NCI-H2171 (cell line): ENCODE results near the gene ZC3H4.

ENCODE experiments used
- DNase-seq: peaks from one replicate; lab custom pipeline; 2025; lab: John Stamatoyannopoulos, UW

The ZC3H4 gene

GRCh38 chr19:47133021-47133471 is 19.5 kb upstream of the ZC3H4 start:
- DNase-seq: no peak

GRCh38 chr19:47132194-47132852 is 18.7 kb upstream of the ZC3H4 start:
- DNase-seq: no peak

GRCh38 chr19:47130589-47131227 is 17.1 kb upstream of the ZC3H4 start, which contains the start of gene SAE1:
Gene SAE1 (plus strand): TSS chr19:47130835. CDS start chr19:47130931, 96 bp downstream.
- peak; percentile 97 for DNase-seq

- no peak for DNase-seq
These were observed 16.6 kb upstream of the ZC3H4 start for GRCh38 chr19:47130120-47130588.

GRCh38 chr19:47129579-47129978 is 16.0 kb upstream of the ZC3H4 start:
- no peak for DNase-seq

- no peak for DNase-seq
These were observed 12.0 kb upstream of the ZC3H4 start for GRCh38 chr19:47125669-47125938.

- peak; percentile 57 for DNase-seq
These were observed 11.5 kb upstream of the ZC3H4 start for GRCh38 chr19:47124937-47125668.

GRCh38 chr19:47123406-47123805 is 9.8 kb upstream of the ZC3H4 start:
- no peak for DNase-seq

GRCh38 chr19:47122359-47123335 is 9.1 kb upstream of the ZC3H4 start:
- no peak for DNase-seq

GRCh38 chr19:47120470-47121067 is 7.0 kb upstream of the ZC3H4 start:
- DNase-seq: no peak

GRCh38 chr19:47113850-47114651 is 475 bp upstream of the ZC3H4 start:
- no peak for DNase-seq

- peak; percentile 84 for DNase-seq
These were observed 1.2 kb downstream of the ZC3H4 start for GRCh38 chr19:47112166-47112996.

- no peak for DNase-seq
These were observed 1.9 kb downstream of the ZC3H4 start for GRCh38 chr19:47111682-47112165.

GRCh38 chr19:47111006-47111621 is 2.5 kb downstream of the ZC3H4 start:
- no peak for DNase-seq

- DNase-seq: no peak
These were observed 3.0 kb downstream of the ZC3H4 start for GRCh38 chr19:47110521-47111005.

GRCh38 chr19:47109541-47110375 is 3.8 kb downstream of the ZC3H4 start:
- DNase-seq: no peak

GRCh38 chr19:47109177-47109540 is 4.4 kb downstream of the ZC3H4 start:
- no peak for DNase-seq
